Epidermal melanocyte (primary cell): ENCODE data around the gene CHST4.
"Not testable (repeated sequence)": the region's sequence is repeated elsewhere in the genome, so short reads cannot be mapped to it uniquely, and the experiment has no call there.

ENCODE experiments used
- DNase-seq: peaks from one replicate; pipeline ENCODE4 v3.0.0; 2011; ENCODE audit warnings: low spot score; ENCODE audit not compliant: insufficient read length

Gene CHST4

DNA sequence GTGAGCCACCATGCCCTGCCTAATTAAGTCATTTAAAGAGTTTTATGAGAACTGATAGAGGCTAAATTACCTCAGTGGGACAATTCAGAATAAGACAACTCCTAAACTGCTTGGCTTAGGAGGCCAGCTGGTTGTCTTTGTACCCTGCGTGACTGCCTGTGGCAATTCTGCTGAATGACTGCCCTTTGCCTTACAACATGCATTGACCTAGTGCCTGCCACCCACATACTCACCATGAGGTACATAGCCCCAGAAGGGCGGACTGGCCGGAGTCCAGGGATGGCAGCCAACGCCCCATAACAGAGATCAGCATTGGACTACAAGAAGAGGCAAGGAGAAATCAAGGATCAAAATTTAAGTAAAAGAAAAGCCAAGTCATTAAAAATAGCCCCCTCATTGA lies 43.4 kb downstream of the CHST4 start:
- no peak for DNase-seq

- DNase-seq = no peak
These were observed 43.9 kb downstream of the CHST4 start for GRCh38 chr16:71570144-71570543.

GRCh38 chr16:71572497-71573116 lies 46.4 kb downstream of the CHST4 start:
- no peak for DNase-seq

DNA sequence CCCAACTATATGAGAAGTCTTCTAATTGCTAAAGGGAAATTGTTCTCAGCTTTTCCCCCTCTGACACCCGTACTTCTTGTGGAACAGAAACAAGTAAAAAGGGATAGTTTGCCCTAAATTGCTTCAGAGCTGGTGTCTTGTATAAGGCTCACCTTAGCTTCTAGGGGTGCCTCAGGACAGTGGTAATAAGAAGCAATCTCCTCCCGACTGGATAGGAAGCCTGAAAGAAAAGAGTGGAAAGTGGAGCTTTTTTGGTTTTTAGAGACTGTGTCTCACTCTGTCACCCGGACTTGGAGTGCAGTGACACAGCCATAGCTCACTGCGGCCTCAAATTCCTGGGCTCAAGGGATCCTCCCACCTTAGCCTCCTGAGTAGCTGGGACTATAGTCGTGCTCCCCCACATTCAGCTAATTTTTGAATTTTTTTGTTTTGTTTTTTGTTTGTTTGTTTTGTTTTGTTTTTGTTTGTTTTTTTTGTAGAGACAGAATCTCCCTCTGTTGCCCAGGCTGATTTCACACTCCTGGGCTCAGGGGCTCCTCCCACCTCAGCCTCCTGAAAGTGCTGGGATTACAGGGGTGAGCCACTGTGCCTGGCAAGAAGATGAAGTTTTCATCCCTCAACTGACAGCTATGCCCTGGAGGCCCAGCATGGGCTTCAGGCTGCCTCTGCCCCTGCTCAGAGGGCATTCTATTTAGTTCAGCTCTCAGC lies 47.3 kb downstream of the CHST4 start:
- no peak for DNase-seq

GRCh38 chr16:71574702-71575101 lies 48.5 kb downstream of the CHST4 start:
- DNase-seq = no peak

GRCh38 chr16:71576971-71577370 lies 50.7 kb downstream of the CHST4 start, which contains the start of gene TAT:
Gene TAT, minus strand, starts transcription at chr16:71577092. Its CDS starts 677 bp downstream, at chr16:71576415.
- no peak for DNase-seq

- DNase-seq = not testable (repeated sequence)
These were observed 56.3 kb downstream of the CHST4 start for GRCh38 chr16:71582553-71582848.

GRCh38 chr16:71584543-71585317 lies 58.5 kb downstream of the CHST4 start:
- no peak for DNase-seq

DNA sequence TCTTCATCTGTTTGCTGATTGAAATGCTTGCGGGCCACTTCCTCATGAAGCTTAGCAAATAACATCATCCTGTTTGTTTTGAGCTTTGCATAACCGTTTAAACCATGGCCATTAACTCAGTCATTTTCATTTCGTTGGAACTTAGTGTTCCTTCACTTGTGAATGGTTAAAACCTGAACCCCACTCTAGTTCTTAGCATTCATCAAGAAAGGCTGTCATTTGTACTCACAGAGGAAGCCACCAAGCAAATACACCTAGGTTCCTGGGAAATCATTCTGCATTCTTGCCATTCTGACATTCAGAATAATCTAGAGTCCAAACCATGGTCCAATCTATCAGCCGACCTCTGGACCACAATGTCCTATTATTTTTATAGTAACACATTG lies 59.1 kb downstream of the CHST4 start:
- DNase-seq = no peak
